HCT116 (cell line): ENCODE results near the gene ACBD4. TPM values are rescaled to one million over a fixed set of nuclear protein-coding genes. Genes with fewer than 3 reads are reported as not detected.

Source experiments
- ATAC-seq: fragments of 200-7000 bp; cut with Tn5 transposase; 2 replicates; pipeline ENCODE4 v1.9.1; 2020; ENCODE audit warnings: mild to moderate bottlenecking, moderate library complexity
- BruUV-seq: library from RNA; stranded (reverse); fragments of 400-500 nt; replicated peaks from 2 replicates; lab custom pipeline; 2021; lab: Mats Ljungman, UMichigan
- CTCF ChIA-PET: fragments of 300-600 bp; sonication (Branson Sonifier 250); formaldehyde crosslinking; loops from one replicate; lab custom pipeline; 2021; ENCODE audit warnings: antibody characterized with exemption; lab: Charles Lee
- POLR2A ChIA-PET: fragments of 300-600, 350-600 bp; sonication (Branson Sonifier 250); formaldehyde crosslinking; loops from one replicate; lab custom pipeline; 2021; ENCODE audit warnings: antibody characterized with exemption; lab: Charles Lee
- RAD21 ChIA-PET, 2 experiments: fragments of 300-600 bp; sonication (Branson Sonifier 250); formaldehyde crosslinking; loops; one replicate each; lab custom pipeline; 2023; ENCODE audit warnings: low total read pairs in 2 of 2; ENCODE audit not compliant: uncharacterized antibody in 2 of 2, unreplicated experiment in 2 of 2, low non-redundant PET in 1 of 2; lab: Charles Lee
- DNase-seq: peaks from one replicate; pipeline ENCODE4 v3.0.0-alpha.2; 2010; ENCODE audit warnings: low read depth, low spot score
- H2AFZ ChIP-seq: fragments of 200-600 bp; shearing (Covaris generic), sonication (generic); 2 replicates; pipeline ENCODE4 v1.6.1; 2017; ENCODE audit warnings: low read depth, mixed run types, mixed read lengths, antibody characterized with exemption, low read length; ENCODE audit not compliant: poor library complexity, severe bottlenecking
- H3K27ac ChIP-seq: 2 replicates; pipeline ENCODE4 v1.5.1; 2012; ENCODE audit warnings: low read depth, low read length
- H3K27me3 ChIP-seq: fragments of 200-600 bp; sonication (generic); 2 replicates; pipeline ENCODE4 v1.6.1; 2016; ENCODE audit warnings: mixed run types, low read length, mixed read lengths; ENCODE audit not compliant: insufficient read depth
- H3K36me3 ChIP-seq, 2 experiments: fragments of 200-500 bp in 1 of 2; fragments of 200-600 bp in 1 of 2; sonication (Bioruptor generic) in 1 of 2; sonication (generic) in 1 of 2; 2 replicates each; pipeline versions ENCODE4 v1.5.1 to v1.6.1; 2014 to 2016; ENCODE audit warnings: low read length in 2 of 2, inconsistent platforms in 1 of 2, mixed read lengths in 1 of 2, mixed run types in 1 of 2; ENCODE audit not compliant: insufficient read depth in 2 of 2, control insufficient read depth in 1 of 2
- H3K4me1 ChIP-seq, 2 experiments: fragments of 200-600 bp in 1 of 2; sonication (generic) in 1 of 2; 2 replicates each; pipeline versions ENCODE4 v1.5.1 to v1.6.1; 2012 to 2017; ENCODE audit warnings: low read length in 2 of 2, inconsistent platforms in 1 of 2, mild to moderate bottlenecking in 1 of 2, mixed read lengths in 1 of 2, mixed run types in 1 of 2, moderate library complexity in 1 of 2; ENCODE audit not compliant: insufficient read depth in 2 of 2, control insufficient read depth in 1 of 2
- H3K4me2 ChIP-seq: fragments of 200-600 bp; sonication (generic); 2 replicates; pipeline ENCODE4 v1.6.1; 2017; ENCODE audit warnings: mixed run types, low read length, mixed read lengths
- H3K4me3 ChIP-seq, 2 experiments: fragments of 200-600 bp in 1 of 2; sonication (generic) in 1 of 2; replicated peaks in 1 of 2; 2 replicates each; pipeline ENCODE4 v1.5.1; 2011 to 2016; ENCODE audit warnings: low read length in 2 of 2, control low read depth in 1 of 2, low read depth in 1 of 2, mild to moderate bottlenecking in 1 of 2, mixed read lengths in 1 of 2, mixed run types in 1 of 2
- H3K79me2 ChIP-seq: fragments of 200-600 bp; sonication (generic); 2 replicates; pipeline ENCODE4 v1.6.1; 2017; ENCODE audit warnings: mild to moderate bottlenecking, mixed run types, low read length, moderate library complexity, mixed read lengths; ENCODE audit not compliant: insufficient read depth
- H3K9ac ChIP-seq: fragments of 200-600 bp; sonication (generic); 2 replicates; pipeline ENCODE4 v1.6.1; 2016; ENCODE audit warnings: low read length, mixed read lengths
- H3K9me2 ChIP-seq: fragments of 200-600 bp; sonication (generic), shearing (Covaris generic); 2 replicates; pipeline ENCODE4 v1.6.1; 2017; ENCODE audit warnings: mixed run types, mild to moderate bottlenecking, moderate library complexity; ENCODE audit not compliant: insufficient read depth
- H3K9me3 ChIP-seq, 2 experiments: fragments of 200-500 bp in 1 of 2; fragments of 200-600 bp in 1 of 2; sonication (Bioruptor generic) in 1 of 2; sonication (generic) in 1 of 2; 2 replicates each; pipeline ENCODE4 v1.6.1; 2014 to 2017; ENCODE audit warnings: low read length in 2 of 2, mixed read lengths in 2 of 2, inconsistent platforms in 1 of 2, low read depth in 1 of 2, mild to moderate bottlenecking in 1 of 2, mixed run types in 1 of 2, moderate library complexity in 1 of 2; ENCODE audit not compliant: control insufficient read depth in 1 of 2, insufficient read depth in 1 of 2
- H4K20me1 ChIP-seq: fragments of 200-600 bp; sonication (generic), shearing (Covaris generic); 2 replicates; pipeline ENCODE4 v1.6.1; 2017; ENCODE audit warnings: mixed run types, mild to moderate bottlenecking, moderate library complexity; ENCODE audit not compliant: insufficient read depth
- CBX3 ChIP-seq: IDR thresholded peaks from 2 replicates; pipeline ENCODE4 v1.6.1; 2012; ENCODE audit warnings: low read depth
- CEBPB ChIP-seq: IDR thresholded peaks from 2 replicates; pipeline ENCODE4 v1.6.1; 2012; ENCODE audit warnings: low read depth
- CTCF ChIP-seq, 3 experiments: fragments of 200-600 bp in 1 of 3; sonication (generic) in 1 of 3; IDR thresholded peaks in 2 of 3; conservative IDR thresholded peaks in 1 of 3; 2 replicates each; pipeline ENCODE4 v1.5.1; 2012 to 2017; ENCODE audit warnings: low read depth in 2 of 3, low read length in 2 of 3, antibody characterized with exemption in 1 of 3, borderline replicate concordance in 1 of 3, control low read depth in 1 of 3, mild to moderate bottlenecking in 1 of 3, mixed read lengths in 1 of 3, mixed run types in 1 of 3, moderate library complexity in 1 of 3; ENCODE audit not compliant: insufficient read depth in 1 of 3
- EGR1 ChIP-seq: IDR thresholded peaks from 2 replicates; pipeline ENCODE4 v1.6.1; 2012; ENCODE audit warnings: low read depth
- EZH2phosphoT487 ChIP-seq: fragments of 200-600 bp; IDR thresholded peaks from 2 replicates; pipeline ENCODE4 v1.6.1; 2018; ENCODE audit warnings: antibody characterized with exemption, borderline replicate concordance
- POLR2AphosphoS5 ChIP-seq: IDR thresholded peaks from 2 replicates; pipeline ENCODE4 v1.6.1; 2011; ENCODE audit warnings: mild to moderate bottlenecking, low read depth, low read length, moderate library complexity
- SP1 ChIP-seq: IDR thresholded peaks from 2 replicates; pipeline ENCODE4 v1.6.1; 2012; ENCODE audit warnings: low read depth
- TCF7L2 ChIP-seq: IDR thresholded peaks from 2 replicates; pipeline ENCODE4 v1.7.0; 2011; ENCODE audit warnings: borderline replicate concordance, inconsistent platforms; ENCODE audit not compliant: insufficient read depth, insufficient read length; ENCODE audit errors: extremely low read depth
- YY1 ChIP-seq: IDR thresholded peaks from 2 replicates; pipeline ENCODE4 v1.6.1; 2011; ENCODE audit warnings: low read length, low read depth, moderate library complexity, mild to moderate bottlenecking; ENCODE audit not compliant: insufficient replicate concordance; ENCODE audit errors: extremely low read depth
- intact Hi-C: fragments of 100-400 bp; cut with micrococcal nuclease; formaldehyde crosslinking; loops from 2 replicates; pipeline ENCODE4 v1.10.0; 2022
- total RNA-seq: library from RNA; stranded (reverse); gene quantifications from one replicate; pipeline ENCODE4 v1.2.1, GENCODE V29; 2021; ENCODE audit not compliant: unreplicated experiment
- TF ChIP-seq, protein P1 (sequence below): IDR thresholded peaks from 2 replicates; pipeline ENCODE4 v1.6.1; 2011; ENCODE audit warnings: mild to moderate bottlenecking, low read length, moderate library complexity; ENCODE audit not compliant: insufficient replicate concordance; ENCODE audit errors: extremely low read depth

Gene ACBD4
- total RNA-seq, 1 experiment from 2014 or later: 13.6 TPM

DNA sequence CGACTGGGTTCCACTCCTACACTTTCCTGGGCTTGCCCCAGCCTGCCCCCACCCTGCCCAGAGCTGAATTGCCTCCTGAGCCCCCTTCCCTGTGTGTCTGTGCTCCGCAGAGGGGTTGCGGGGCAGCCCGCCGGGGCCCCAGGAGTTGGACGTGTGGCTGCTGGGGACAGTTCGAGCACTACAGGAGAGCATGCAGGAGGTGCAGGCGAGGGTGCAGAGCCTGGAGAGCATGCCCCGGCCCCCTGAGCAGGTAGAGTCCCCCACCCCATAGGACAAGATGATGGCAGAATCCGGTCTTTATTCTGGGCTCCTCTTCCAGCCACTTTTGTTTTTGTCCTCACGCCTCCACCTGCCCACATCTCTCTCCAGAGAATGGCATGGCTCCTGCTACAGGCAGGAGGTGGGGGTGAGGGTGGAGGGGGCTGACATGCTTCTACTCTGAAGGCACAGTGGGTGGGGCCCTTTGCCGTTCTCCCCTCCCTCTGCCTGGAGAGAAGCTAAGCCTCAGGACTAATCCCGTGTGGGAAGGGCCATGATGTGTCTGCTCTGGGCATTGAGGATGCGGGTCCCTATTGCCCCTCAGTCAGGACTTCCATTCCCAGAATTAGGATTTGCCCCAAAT lies 3.5 kb downstream of the ACBD4 start:
- CTCF ChIA-PET: interaction anchor here (0.8 to 1.0 kb wide), 2 partner anchors 10 to 59 kb away, joined by 3 read pairs; partner anchors contain the start of gene HEXIM1
- Histone ChIP-seq H3K4me2 (no peak overlapping the region), H3K9me2 (no peaks in the 10 kb centered on the region)
- TF ChIP-seq CEBPB: no peak
- TF ChIP-seq, protein P1, sequence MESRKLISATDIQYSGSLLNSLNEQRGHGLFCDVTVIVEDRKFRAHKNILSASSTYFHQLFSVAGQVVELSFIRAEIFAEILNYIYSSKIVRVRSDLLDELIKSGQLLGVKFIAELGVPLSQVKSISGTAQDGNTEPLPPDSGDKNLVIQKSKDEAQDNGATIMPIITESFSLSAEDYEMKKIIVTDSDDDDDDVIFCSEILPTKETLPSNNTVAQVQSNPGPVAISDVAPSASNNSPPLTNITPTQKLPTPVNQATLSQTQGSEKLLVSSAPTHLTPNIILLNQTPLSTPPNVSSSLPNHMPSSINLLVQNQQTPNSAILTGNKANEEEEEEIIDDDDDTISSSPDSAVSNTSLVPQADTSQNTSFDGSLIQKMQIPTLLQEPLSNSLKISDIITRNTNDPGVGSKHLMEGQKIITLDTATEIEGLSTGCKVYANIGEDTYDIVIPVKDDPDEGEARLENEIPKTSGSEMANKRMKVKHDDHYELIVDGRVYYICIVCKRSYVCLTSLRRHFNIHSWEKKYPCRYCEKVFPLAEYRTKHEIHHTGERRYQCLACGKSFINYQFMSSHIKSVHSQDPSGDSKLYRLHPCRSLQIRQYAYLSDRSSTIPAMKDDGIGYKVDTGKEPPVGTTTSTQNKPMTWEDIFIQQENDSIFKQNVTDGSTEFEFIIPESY: no peak
- TF ChIP-seq POLR2AphosphoS5: no peak
- TF ChIP-seq TCF7L2: no peak
- no peak for TF ChIP-seq CBX3
- TF ChIP-seq YY1: no peak
- TF ChIP-seq EGR1: no peak
- TF ChIP-seq SP1: no peak
- TF ChIP-seq CTCF (IDR thresholded peaks at IDR 0.05 in 2 of 3, conservative IDR thresholded peaks at IDR 0.05 in 1 of 3; ENCODE audit: borderline replicate concordance in 1 of 3, insufficient read depth in 1 of 3, low read depth in 2 of 3, low read length in 2 of 3): no peak
- TF ChIP-seq EZH2phosphoT487: no peak
- TF ChIP-seq, all 23 proteins: peak for 0
- Histone ChIP-seq H3K27me3 (no peaks in the 10 kb centered on the region), H4K20me1 (no peaks in the 10 kb centered on the region), H3K9me3 (no peaks in the 10 kb centered on the region), H3K9ac (no peak overlapping the region), H3K4me3 (no peak overlapping the region), H3K4me1 (peaks cover 3 to 21% of the 10 kb centered on the region in 2 experiments; a peak in 2 of 4 replicates), H3K36me3 (no peaks in the 10 kb centered on the region), H3K27ac (no peak overlapping the region), H2AFZ (no peak overlapping the region), H3K79me2 (no peaks in the 10 kb centered on the region)
- ChIA-PET POLR2A (interaction anchor here (1.2 kb wide), 1 partner anchor 9 kb away, joined by 4 read pairs; the partner anchor contains the start of gene HEXIM1), RAD21 (no interaction called here)
- BruUV-seq: no TSS peak
- intact Hi-C loops: loop anchor here (10.0 kb wide), 2 partner anchors 246 to 364 kb away; no protein-coding TSS in a partner anchor
- DNase-seq (no peak), ATAC-seq (no peak)
